OCI-LY1 (cell line): ENCODE measurements around the gene ERG.

ENCODE experiments used
- H2AFZ ChIP-seq: fragments of 200-600 bp; sonication (generic), shearing (Covaris generic); 2 replicates; pipeline ENCODE4 v1.6.0; 2014; ENCODE audit warnings: antibody characterized with exemption, mild to moderate bottlenecking, low read length
- H3F3A ChIP-seq: fragments of 200-600 bp; sonication (generic), shearing (Covaris generic); 2 replicates; pipeline ENCODE4 v1.6.0; 2014; ENCODE audit warnings: mild to moderate bottlenecking, antibody characterized with exemption, low read length, moderate library complexity; ENCODE audit not compliant: insufficient read depth
- H3K27ac ChIP-seq: fragments of 200-600 bp; sonication (generic); 2 replicates; pipeline ENCODE4 v1.5.1; 2014; ENCODE audit warnings: low read length, mixed run types, mild to moderate bottlenecking, low read depth; ENCODE audit not compliant: poor library complexity, severe bottlenecking
- H3K27me3 ChIP-seq: fragments of 200-600 bp; sonication (generic); 2 replicates; pipeline ENCODE4 v1.6.0; 2014; ENCODE audit warnings: antibody characterized with exemption, mild to moderate bottlenecking, low read length, moderate library complexity; ENCODE audit not compliant: insufficient read depth
- H3K36me3 ChIP-seq: fragments of 200-600 bp; sonication (generic); 2 replicates; pipeline ENCODE4 v1.6.1; 2014; ENCODE audit warnings: mild to moderate bottlenecking, antibody characterized with exemption, low read length, moderate library complexity, mixed read lengths; ENCODE audit not compliant: insufficient read depth
- H3K4me1 ChIP-seq: fragments of 200-600 bp; sonication (generic); 2 replicates; pipeline ENCODE4 v1.5.1; 2014; ENCODE audit warnings: mild to moderate bottlenecking, low read length, moderate library complexity; ENCODE audit not compliant: insufficient read depth, severe bottlenecking
- H3K4me2 ChIP-seq: fragments of 200-600 bp; sonication (generic), shearing (Covaris generic); 2 replicates; pipeline ENCODE4 v1.6.1; 2014; ENCODE audit warnings: low read length
- H3K4me3 ChIP-seq: fragments of 200-600 bp; sonication (generic); 2 replicates; pipeline ENCODE4 v1.5.1; 2014; ENCODE audit warnings: low read length, low read depth, mild to moderate bottlenecking, mixed read lengths; ENCODE audit not compliant: poor library complexity, severe bottlenecking
- H3K79me2 ChIP-seq: fragments of 200-600 bp; shearing (Covaris generic); 2 replicates; pipeline ENCODE4 v1.6.1; 2016; ENCODE audit warnings: mixed run types, low read length, mixed read lengths; ENCODE audit not compliant: insufficient read depth
- H3K9ac ChIP-seq: fragments of 200-600 bp; sonication (generic), shearing (Covaris generic); 2 replicates; pipeline ENCODE4 v1.6.1; 2014; ENCODE audit warnings: mild to moderate bottlenecking, low read length, mixed read lengths
- H3K9me2 ChIP-seq: fragments of 200-600 bp; sonication (generic), shearing (Covaris generic); 2 replicates; pipeline ENCODE4 v1.6.1; 2014; ENCODE audit warnings: low read depth, mild to moderate bottlenecking, low read length, mixed read lengths
- H3K9me3 ChIP-seq: fragments of 200-600 bp; shearing (Covaris generic); 2 replicates; pipeline ENCODE4 v1.6.1; 2014; ENCODE audit warnings: low read length, mixed read lengths
- H4K20me1 ChIP-seq: fragments of 200-600 bp; sonication (generic), shearing (Covaris generic); 2 replicates; pipeline ENCODE4 v1.6.0; 2016; ENCODE audit warnings: mild to moderate bottlenecking, low read length; ENCODE audit not compliant: insufficient read depth
- CTCF ChIP-seq: fragments of 200-600 bp; sonication (generic), shearing (Covaris generic); IDR thresholded peaks from 2 replicates; pipeline ENCODE4 v1.5.1; 2017; ENCODE audit warnings: mild to moderate bottlenecking, antibody characterized with exemption, low read length, moderate library complexity, mixed read lengths
- EZH2 ChIP-seq: fragments of 200-600 bp; sonication (generic), shearing (Covaris generic); IDR thresholded peaks from 2 replicates; pipeline ENCODE4 v1.8.0; 2017; ENCODE audit warnings: borderline replicate concordance, mixed run types, mild to moderate bottlenecking, antibody characterized with exemption, low read length, moderate library complexity, mixed read lengths

Gene ERG

GRCh38 chr21:38487901-38488639, 10.2 kb downstream of the ERG start:
- H3K4me1 ChIP-seq, result no peaks in the 10 kb centered on the region
- H3K9me3 ChIP-seq, result no peaks in the 10 kb centered on the region
- H3K4me2 ChIP-seq, result no peak overlapping the region
- H3K4me3 ChIP-seq, result no peak overlapping the region
- H3K27ac ChIP-seq, result no peak overlapping the region
- no peak overlapping the region for H3K9ac ChIP-seq
- H3K36me3 ChIP-seq, result no peaks in the 10 kb centered on the region
- H3K9me2 ChIP-seq, result no peaks in the 10 kb centered on the region
- no peaks in the 10 kb centered on the region for H3K79me2 ChIP-seq
- no peak overlapping the region for H2AFZ ChIP-seq
- H4K20me1 ChIP-seq, result no peaks in the 10 kb centered on the region
- TF ChIP-seq EZH2, result no peak
- no peak for TF ChIP-seq CTCF
- no peaks in the 10 kb centered on the region for H3K27me3 ChIP-seq
- H3F3A ChIP-seq, result no peaks in the 10 kb centered on the region

- H3K9me2 ChIP-seq, result no peaks in the 10 kb centered on the region
- no peaks in the 10 kb centered on the region for H3K9me3 ChIP-seq
- H3K36me3 ChIP-seq, result no peaks in the 10 kb centered on the region
- no peak overlapping the region for H3K4me2 ChIP-seq
- H3K79me2 ChIP-seq, result no peaks in the 10 kb centered on the region
- no peak overlapping the region for H2AFZ ChIP-seq
- H3K9ac ChIP-seq, result no peak overlapping the region
- H3K27ac ChIP-seq, result no peak overlapping the region
- H3K27me3 ChIP-seq, result no peaks in the 10 kb centered on the region
- TF ChIP-seq CTCF (no peak), EZH2 (no peak)
- H3F3A ChIP-seq, result no peaks in the 10 kb centered on the region
- H3K4me1 ChIP-seq, result no peaks in the 10 kb centered on the region
- H4K20me1 ChIP-seq, result no peaks in the 10 kb centered on the region
- H3K4me3 ChIP-seq, result no peak overlapping the region
These were observed 11.6 kb downstream of the ERG start for GRCh38 chr21:38486706-38487105.

GRCh38 chr21:38486221-38486620, 12.1 kb downstream of the ERG start:
- H3F3A ChIP-seq, result no peaks in the 10 kb centered on the region
- no peaks in the 10 kb centered on the region for H3K36me3 ChIP-seq
- H4K20me1 ChIP-seq, result no peaks in the 10 kb centered on the region
- no peak overlapping the region for H3K27ac ChIP-seq
- H3K4me3 ChIP-seq, result no peak overlapping the region
- TF ChIP-seq EZH2 (no peak), CTCF (no peak)
- no peaks in the 10 kb centered on the region for H3K4me1 ChIP-seq
- H2AFZ ChIP-seq, result no peak overlapping the region
- no peaks in the 10 kb centered on the region for H3K9me3 ChIP-seq
- H3K27me3 ChIP-seq, result no peaks in the 10 kb centered on the region
- no peaks in the 10 kb centered on the region for H3K79me2 ChIP-seq
- H3K9ac ChIP-seq, result no peak overlapping the region
- H3K9me2 ChIP-seq, result no peaks in the 10 kb centered on the region
- H3K4me2 ChIP-seq, result no peak overlapping the region
